Suprapubic skin (tissue), 4 donors: Measurements from ENCODE around the gene SORCS3. TPM values are rescaled to one million over a fixed set of nuclear protein-coding genes. Genes with fewer than 3 reads are reported as not detected.

Experiments
- DNase-seq, 2 donors: peaks; one replicate each; pipeline ENCODE4 v3.0.0-alpha.2; 2019; ENCODE audit warnings: low spot score in 2 of 2
- H3K27ac ChIP-seq: fragments of 200-600 bp; sonication (generic); one replicate; pipeline ENCODE4 v1.5.1; 2019
- H3K27me3 ChIP-seq: fragments of 200-600 bp; sonication (generic); one replicate; pipeline ENCODE4 v1.5.1; 2019
- H3K36me3 ChIP-seq: fragments of 200-600 bp; sonication (generic); one replicate; pipeline ENCODE4 v1.5.1; 2019
- H3K4me1 ChIP-seq: fragments of 200-600 bp; sonication (generic); one replicate; pipeline ENCODE4 v1.5.1; 2019
- H3K4me3 ChIP-seq: fragments of 200-600 bp; sonication (generic); one replicate; pipeline ENCODE4 v1.5.1; 2019; ENCODE audit warnings: mild to moderate bottlenecking
- H3K9me3 ChIP-seq: fragments of 200-600 bp; sonication (generic); one replicate; pipeline ENCODE4 v1.5.1; 2019
- EP300 ChIP-seq: sonication (generic); formaldehyde crosslinking; IDR thresholded peaks from one replicate; pipeline ENCODE4 v1.6.1; 2017; ENCODE audit warnings: antibody characterized with exemption
- POLR2A ChIP-seq, 2 donors: fragments of 450-650 bp; IDR thresholded peaks; one replicate each; pipeline ENCODE4 v1.6.1; 2017; ENCODE audit warnings: antibody characterized with exemption in 2 of 2, mild to moderate bottlenecking in 2 of 2, moderate library complexity in 2 of 2
- POLR2AphosphoS5 ChIP-seq, 3 donors: sonication (generic); formaldehyde crosslinking; IDR thresholded peaks; one replicate each; pipeline ENCODE4 v1.6.1; 2017; ENCODE audit warnings: antibody characterized with exemption in 3 of 3
- WGBS: methylation state at CpG from one replicate; pipeline ENCODE4 v1.1.5; 2018; 5-methylcytosine and 5-hydroxymethylcytosine counted together
- total RNA-seq, 4 donors: library from RNA; depleted of rRNA; stranded (reverse); fragments of >200 nt; gene quantifications; one replicate each; pipeline ENCODE4 v1.1.0, GENCODE V29; 2016
- TF ChIP-seq, protein P1 (sequence below), 2 donors: fragments of 200-600 bp in 1 of 2; fragments of 450-650 bp in 1 of 2; sonication (generic) in 1 of 2; IDR thresholded peaks; one replicate each; pipeline ENCODE4 v1.5.1; 2016 to 2019; ENCODE audit warnings: antibody characterized with exemption in 2 of 2, mild to moderate bottlenecking in 1 of 2, moderate library complexity in 1 of 2

The SORCS3 gene
- total RNA-seq, 4 donors from 2014 or later, result 0.16 to 0.19 (median 0.18) TPM

DNA sequence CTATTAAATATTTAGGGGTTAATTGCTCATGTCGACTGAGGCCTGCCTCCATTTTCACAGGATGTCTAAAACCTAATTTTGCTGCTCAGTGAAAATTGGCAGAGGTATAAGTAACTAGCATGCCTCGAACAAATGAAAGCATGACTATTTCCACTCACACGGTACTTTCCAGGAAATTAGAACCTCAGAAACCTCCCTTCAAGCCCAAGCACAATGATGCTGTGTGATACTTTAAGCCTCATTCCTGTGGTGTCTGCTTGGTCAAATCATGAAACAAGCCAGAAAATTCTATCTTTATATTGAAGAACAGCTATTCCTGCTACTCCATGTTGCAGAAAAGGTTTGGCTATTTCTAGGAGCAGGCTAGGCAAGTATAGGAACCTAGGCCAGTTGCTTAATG, 203.0 kb downstream of the SORCS3 start:
- Histone ChIP-seq H3K27ac (no peak overlapping the region), H3K4me1 (no peaks in the 10 kb centered on the region), H3K4me3 (no peak overlapping the region), H3K36me3 (no peaks in the 10 kb centered on the region), H3K27me3 (no peaks in the 10 kb centered on the region), H3K9me3 (no peaks in the 10 kb centered on the region)
- no peak for DNase-seq
- TF ChIP-seq POLR2A (IDR thresholded peaks at IDR 0.05) (no peak), EP300 (no peak), POLR2AphosphoS5 (IDR thresholded peaks at IDR 0.05) (no peak)
- TF ChIP-seq, protein P1, sequence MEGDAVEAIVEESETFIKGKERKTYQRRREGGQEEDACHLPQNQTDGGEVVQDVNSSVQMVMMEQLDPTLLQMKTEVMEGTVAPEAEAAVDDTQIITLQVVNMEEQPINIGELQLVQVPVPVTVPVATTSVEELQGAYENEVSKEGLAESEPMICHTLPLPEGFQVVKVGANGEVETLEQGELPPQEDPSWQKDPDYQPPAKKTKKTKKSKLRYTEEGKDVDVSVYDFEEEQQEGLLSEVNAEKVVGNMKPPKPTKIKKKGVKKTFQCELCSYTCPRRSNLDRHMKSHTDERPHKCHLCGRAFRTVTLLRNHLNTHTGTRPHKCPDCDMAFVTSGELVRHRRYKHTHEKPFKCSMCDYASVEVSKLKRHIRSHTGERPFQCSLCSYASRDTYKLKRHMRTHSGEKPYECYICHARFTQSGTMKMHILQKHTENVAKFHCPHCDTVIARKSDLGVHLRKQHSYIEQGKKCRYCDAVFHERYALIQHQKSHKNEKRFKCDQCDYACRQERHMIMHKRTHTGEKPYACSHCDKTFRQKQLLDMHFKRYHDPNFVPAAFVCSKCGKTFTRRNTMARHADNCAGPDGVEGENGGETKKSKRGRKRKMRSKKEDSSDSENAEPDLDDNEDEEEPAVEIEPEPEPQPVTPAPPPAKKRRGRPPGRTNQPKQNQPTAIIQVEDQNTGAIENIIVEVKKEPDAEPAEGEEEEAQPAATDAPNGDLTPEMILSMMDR (IDR thresholded peaks at IDR 0.05), result no peak
- whole genome bisulfite sequencing, result 65% methylated on average over 3 of the region's 3 CpGs

DNA sequence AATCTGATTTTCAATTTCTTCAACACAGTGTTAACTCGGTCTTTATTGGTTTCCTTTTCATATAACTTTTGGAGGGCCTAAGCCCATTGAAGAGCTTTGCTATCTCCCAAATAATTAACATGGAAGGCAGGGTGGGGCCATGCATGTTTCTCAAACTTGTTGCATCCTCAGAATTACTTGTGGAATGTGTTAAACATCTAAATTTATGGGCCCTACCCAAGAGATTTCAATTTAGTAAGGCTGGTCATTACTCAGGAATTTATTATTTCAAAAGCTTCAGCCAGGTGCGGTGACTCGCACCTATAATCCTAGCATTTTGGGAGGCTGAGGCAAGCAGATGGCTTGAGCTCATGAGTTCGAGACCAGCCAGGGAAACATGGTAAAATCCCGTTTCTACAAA, 208.9 kb downstream of the SORCS3 start:
- WGBS, result 88% methylated on average over 5 of the region's 5 CpGs
- DNase-seq, result no peak
- Histone ChIP-seq H3K9me3 (no peaks in the 10 kb centered on the region), H3K27me3 (no peaks in the 10 kb centered on the region), H3K4me1 (no peaks in the 10 kb centered on the region), H3K27ac (no peak overlapping the region), H3K4me3 (no peak overlapping the region), H3K36me3 (no peaks in the 10 kb centered on the region)
- TF ChIP-seq, protein P1 (IDR thresholded peaks at IDR 0.05), result no peak
- TF ChIP-seq POLR2A (IDR thresholded peaks at IDR 0.05), result no peak
- no peak for TF ChIP-seq EP300
- no peak for TF ChIP-seq POLR2AphosphoS5 (IDR thresholded peaks at IDR 0.05)

DNA sequence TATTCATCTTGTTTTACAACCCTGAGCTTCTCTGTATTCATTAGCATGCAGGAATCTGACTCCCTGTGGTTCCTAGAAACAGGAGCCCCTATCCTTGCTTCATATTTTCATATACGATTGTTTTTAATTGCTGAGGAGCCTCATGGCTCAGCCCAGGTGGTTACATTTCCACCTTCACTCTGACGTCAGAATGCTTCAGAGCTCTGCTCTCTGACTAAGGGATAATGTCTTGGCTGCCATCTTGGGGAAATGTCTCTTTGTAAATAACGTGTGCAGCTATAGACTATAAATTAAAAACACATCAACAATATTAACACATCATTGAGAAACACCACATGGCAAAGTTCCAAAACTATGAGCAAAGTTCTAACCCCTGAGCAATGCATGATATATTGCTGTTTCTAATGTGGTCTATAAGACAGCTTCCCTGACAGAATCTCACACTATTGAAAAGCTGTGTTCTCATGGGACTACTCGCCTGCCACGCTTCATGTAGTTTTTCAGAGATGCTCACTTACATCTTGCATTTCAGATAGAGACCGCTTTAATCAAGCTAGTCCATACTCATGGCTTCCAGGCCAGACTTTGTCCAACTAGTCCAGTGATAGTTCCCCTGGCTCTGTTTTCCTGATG, 227.0 kb downstream of the SORCS3 start:
- Histone ChIP-seq H3K27me3 (no peaks in the 10 kb centered on the region), H3K4me1 (no peaks in the 10 kb centered on the region), H3K27ac (no peak overlapping the region), H3K9me3 (no peaks in the 10 kb centered on the region), H3K36me3 (no peaks in the 10 kb centered on the region), H3K4me3 (no peak overlapping the region)
- DNase-seq, result no peak
- 52% methylated on average over 6 of the region's 6 CpGs for WGBS
- TF ChIP-seq POLR2A (IDR thresholded peaks at IDR 0.05) (no peak), POLR2AphosphoS5 (IDR thresholded peaks at IDR 0.05) (no peak)

DNA sequence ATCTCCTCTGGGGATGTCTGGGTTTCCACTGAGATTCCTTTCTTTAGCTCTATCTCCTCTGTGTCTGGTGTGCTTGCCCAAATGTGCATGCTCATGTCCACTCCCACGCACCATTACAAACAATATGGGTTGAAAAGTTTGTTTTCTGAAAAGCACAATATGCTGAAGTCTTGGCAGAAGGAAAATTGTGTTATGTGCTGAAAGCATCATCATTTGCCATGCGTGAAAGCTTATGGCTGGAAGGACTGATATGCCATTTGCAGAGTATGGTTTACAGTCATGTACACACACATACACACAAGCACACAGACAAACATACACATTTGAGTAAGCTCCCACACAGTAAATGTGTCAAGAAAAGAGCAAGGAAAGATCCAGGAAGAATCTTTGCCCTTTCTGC, 231.6 kb downstream of the SORCS3 start:
- no peak for TF ChIP-seq EP300
- TF ChIP-seq POLR2A (IDR thresholded peaks at IDR 0.05), result no peak
- TF ChIP-seq POLR2AphosphoS5 (IDR thresholded peaks at IDR 0.05), result no peak
- TF ChIP-seq, protein P1 (IDR thresholded peaks at IDR 0.05), result no peak
- Histone ChIP-seq H3K36me3 (no peaks in the 10 kb centered on the region), H3K27me3 (no peaks in the 10 kb centered on the region), H3K27ac (no peak overlapping the region), H3K9me3 (no peaks in the 10 kb centered on the region), H3K4me3 (no peak overlapping the region), H3K4me1 (no peaks in the 10 kb centered on the region)
- no peak for DNase-seq
- WGBS, result 80% methylated on average over 2 of the region's 2 CpGs

DNA sequence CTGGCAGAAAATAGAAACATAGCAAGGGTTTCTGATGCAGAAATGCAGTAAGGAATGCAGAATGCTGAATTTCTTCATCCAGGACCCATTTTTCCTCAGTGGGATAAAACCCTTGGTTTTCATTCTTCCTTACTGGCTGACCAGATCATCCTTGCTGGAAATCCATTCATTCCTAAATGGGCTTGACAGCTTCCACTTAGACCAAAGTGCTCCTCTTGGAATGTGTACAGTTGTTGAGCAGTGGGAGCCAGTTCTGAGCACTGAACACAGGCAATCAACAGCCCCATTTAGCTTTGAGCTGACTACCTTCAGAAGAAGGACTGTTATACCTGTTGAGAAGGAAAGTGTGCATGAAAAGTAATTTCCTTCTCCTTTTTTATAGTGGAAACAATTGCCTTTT, 232.1 kb downstream of the SORCS3 start:
- no peaks in the 10 kb centered on the region for H3K4me1 ChIP-seq

More for the DNA sequence above, 232.1 kb downstream of the SORCS3 start:
- Histone ChIP-seq H3K27me3 (no peaks in the 10 kb centered on the region), H3K4me3 (no peak overlapping the region), H3K9me3 (no peaks in the 10 kb centered on the region), H3K27ac (no peak overlapping the region), H3K36me3 (no peaks in the 10 kb centered on the region)
- DNase-seq, result no peak
- TF ChIP-seq POLR2A (IDR thresholded peaks at IDR 0.05) (no peak), POLR2AphosphoS5 (IDR thresholded peaks at IDR 0.05) (no peak), EP300 (no peak)
- TF ChIP-seq, protein P1 (IDR thresholded peaks at IDR 0.05), result no peak
